Right forelimb (tissue), 1 donor: Measurements from ENCODE around the gene TRAPPC10.
"Not testable (repeated sequence)": the region's sequence is repeated elsewhere in the genome, so short reads cannot be mapped to it uniquely, and the experiment has no call there.

Experiments used
- DNase-seq: peaks from one replicate; pipeline ENCODE4 v3.0.0-alpha.2; 2018

TRAPPC10 gene

DNA sequence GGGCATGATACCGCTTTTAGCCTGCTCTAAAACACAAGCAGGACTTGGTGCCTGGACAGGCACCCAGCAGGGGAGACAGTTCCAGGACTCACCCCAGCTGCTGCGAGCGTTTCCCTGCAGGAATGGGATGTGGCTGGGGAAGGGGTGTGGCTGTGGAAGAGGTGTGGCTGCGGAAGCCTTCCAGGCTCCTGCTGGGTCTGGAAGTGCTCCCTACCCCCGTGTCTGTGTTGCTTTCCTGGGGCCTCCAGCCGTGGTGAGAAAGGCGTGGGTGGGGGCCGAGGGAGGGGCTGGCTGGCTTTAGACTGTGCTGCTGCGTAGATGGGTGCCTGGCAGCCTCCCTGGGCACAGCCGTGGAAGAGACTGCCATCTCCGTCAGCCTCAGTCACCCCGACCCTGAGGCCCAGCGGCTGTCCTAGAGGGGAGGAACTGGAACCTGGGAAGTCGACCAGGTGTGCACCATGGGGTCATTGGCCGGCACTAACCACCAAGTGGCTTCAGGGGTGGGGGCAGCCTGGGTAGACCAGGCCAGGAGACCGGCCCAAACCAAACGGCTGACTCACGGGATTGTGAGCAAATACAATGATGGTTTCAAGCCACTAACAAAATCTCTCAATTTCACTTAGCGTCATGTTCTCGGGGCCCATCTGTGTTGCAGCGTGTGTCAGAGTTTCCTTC is 141.2 kb downstream of the TRAPPC10 start:
- DNase-seq = not testable (repeated sequence)

DNA sequence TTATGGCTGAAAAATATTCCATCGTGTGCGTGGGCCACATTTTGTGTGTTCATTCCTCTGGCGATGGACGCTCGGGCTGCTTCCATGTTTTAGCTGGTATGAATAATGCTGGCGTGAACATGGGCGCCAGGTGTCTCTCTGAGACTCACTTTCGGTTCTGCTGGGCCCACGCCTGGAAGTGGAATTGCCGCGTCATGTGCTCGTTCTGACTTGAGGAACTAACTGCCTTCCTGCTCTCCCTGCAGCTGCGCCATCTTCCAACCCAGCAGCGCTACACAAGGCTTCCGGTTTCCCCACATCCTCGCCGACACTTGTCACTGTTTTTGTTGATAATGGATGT is 141.8 kb downstream of the TRAPPC10 start:
- not testable (repeated sequence) for DNase-seq

DNA sequence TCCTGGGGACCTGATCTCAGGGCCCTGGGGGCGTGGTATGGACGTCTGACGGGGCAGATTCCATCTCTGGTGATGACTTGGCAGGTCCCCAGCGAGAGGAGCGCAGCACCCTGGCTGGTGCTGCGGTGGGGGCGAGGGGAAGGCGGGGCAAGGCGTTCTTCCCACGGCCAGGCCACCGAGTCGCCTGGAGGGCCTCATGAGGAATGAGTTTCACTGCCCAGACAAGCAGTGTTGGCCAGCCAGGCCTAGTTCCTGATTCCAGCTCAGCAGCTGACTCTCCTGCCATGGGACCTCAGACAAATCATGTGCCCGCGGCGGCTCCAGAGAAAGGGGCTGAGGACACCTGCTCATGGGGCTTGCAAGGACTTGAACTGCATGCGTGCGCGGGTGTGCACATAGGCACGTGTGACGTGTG is 142.7 kb downstream of the TRAPPC10 start:
- not testable (repeated sequence) for DNase-seq

- DNase-seq = peak; percentile 1
These were observed 143.3 kb downstream of the TRAPPC10 start for GRCh38 chr21:44155231-44155993.

DNA sequence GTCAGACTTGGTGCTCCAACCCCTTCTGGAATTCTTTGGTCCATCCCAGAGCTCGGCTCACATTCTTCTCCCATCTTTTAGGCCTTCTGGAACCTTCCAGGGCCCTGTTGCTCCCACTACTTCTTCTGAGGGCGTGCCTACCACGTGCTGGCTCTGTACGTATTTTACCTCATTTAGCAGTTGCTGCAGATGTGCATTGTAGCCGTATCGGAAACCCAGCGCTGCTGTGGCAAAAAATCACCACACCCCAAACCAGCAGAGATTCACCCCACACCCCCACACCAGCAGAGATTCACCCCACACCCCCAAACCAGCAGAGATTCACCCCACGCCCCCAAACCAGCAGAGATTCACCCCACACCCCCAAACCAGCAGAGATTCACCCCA is 143.9 kb downstream of the TRAPPC10 start:
- DNase-seq = not testable (repeated sequence)
